DND-41 (cell line): ENCODE results near the gene RCOR1.
"Not testable (repeated sequence)": the region's sequence is repeated elsewhere in the genome, so short reads cannot be mapped to it uniquely, and the experiment has no call there.

ENCODE experiments used
- ATAC-seq: fragments of 200-7000 bp; cut with Tn5 transposase; 3 replicates; pipeline ENCODE4 v1.9.1; 2021; ENCODE audit warnings: low read depth; ENCODE audit not compliant: insufficient read depth
- DNase-seq: peaks from one replicate; pipeline ENCODE4 v3.0.0-alpha.2; 2020
- H2AFZ ChIP-seq: 2 replicates; pipeline ENCODE4 v1.6.0; 2012; ENCODE audit warnings: low read depth, low read length
- H3K27ac ChIP-seq: 2 replicates; pipeline ENCODE4 v1.5.1; 2012; ENCODE audit warnings: low read length, inconsistent platforms
- H3K27me3 ChIP-seq: fragments of 200-600 bp; sonication (generic); 2 replicates; pipeline ENCODE4 v1.6.0; 2012; ENCODE audit warnings: low read length, mild to moderate bottlenecking, inconsistent platforms; ENCODE audit not compliant: insufficient read depth, poor library complexity
- H3K36me3 ChIP-seq: 2 replicates; pipeline ENCODE4 v1.5.1; 2012; ENCODE audit warnings: low read length, inconsistent platforms; ENCODE audit not compliant: insufficient read depth
- H3K4me1 ChIP-seq: 2 replicates; pipeline ENCODE4 v1.5.1; 2012; ENCODE audit warnings: mild to moderate bottlenecking, low read length; ENCODE audit not compliant: insufficient read depth
- H3K4me2 ChIP-seq: 2 replicates; pipeline ENCODE4 v1.6.0; 2012; ENCODE audit warnings: mild to moderate bottlenecking, moderate library complexity, low read length, inconsistent platforms; ENCODE audit not compliant: insufficient read depth
- H3K4me3 ChIP-seq, 2 experiments: fragments of 200-600 bp in 1 of 2; shearing (Covaris generic) in 1 of 2; 2 replicates each; pipeline ENCODE4 v1.5.1; 2012 to 2016; ENCODE audit warnings: inconsistent platforms in 2 of 2, low read length in 2 of 2, mild to moderate bottlenecking in 2 of 2, low read depth in 1 of 2, moderate library complexity in 1 of 2
- H3K79me2 ChIP-seq: 2 replicates; pipeline ENCODE4 v1.6.0; 2012; ENCODE audit warnings: low read length, inconsistent platforms; ENCODE audit not compliant: insufficient read depth
- H3K9ac ChIP-seq: 2 replicates; pipeline ENCODE4 v1.6.0; 2012; ENCODE audit warnings: low read depth, mild to moderate bottlenecking, inconsistent platforms, low read length, moderate library complexity
- H3K9me3 ChIP-seq: 2 replicates; pipeline ENCODE4 v1.5.1; 2012; ENCODE audit warnings: low read length, moderate library complexity, mild to moderate bottlenecking, inconsistent platforms; ENCODE audit not compliant: insufficient read depth, severe bottlenecking
- H4K20me1 ChIP-seq: 2 replicates; pipeline ENCODE4 v1.6.0; 2012; ENCODE audit warnings: low read length; ENCODE audit not compliant: insufficient read depth
- CTCF ChIP-seq: IDR thresholded peaks from 2 replicates; pipeline ENCODE4 v1.5.1; 2012; ENCODE audit warnings: borderline replicate concordance, low read length, moderate library complexity, mild to moderate bottlenecking; ENCODE audit not compliant: poor library complexity, severe bottlenecking; ENCODE audit errors: extremely low read depth
- EZH2 ChIP-seq: IDR thresholded peaks from 3 replicates; pipeline ENCODE4 v1.6.1; 2012; ENCODE audit warnings: borderline replicate concordance, low read depth, mild to moderate bottlenecking, moderate library complexity, low read length, inconsistent platforms; ENCODE audit not compliant: severe bottlenecking

RCOR1 gene

GRCh38 chr14:102545461-102546265 lies 46.8 kb upstream of the RCOR1 start:
- Histone ChIP-seq H3K36me3 (no peaks in the 10 kb centered on the region), H3K9me3 (no peaks in the 10 kb centered on the region), H3K4me3 (no peak overlapping the region), H3K4me1 (no peaks in the 10 kb centered on the region), H3K27ac (no peak overlapping the region), H3K27me3 (no peaks in the 10 kb centered on the region), H2AFZ (no peak overlapping the region), H4K20me1 (no peaks in the 10 kb centered on the region; the same call in 1 of the 2 replicates), H3K9ac (no peak overlapping the region), H3K79me2 (no peaks in the 10 kb centered on the region), H3K4me2 (no peak overlapping the region)
- DNase-seq: no peak
- TF ChIP-seq EZH2: no peak
- no peak for TF ChIP-seq CTCF
- no peak for ATAC-seq

- Histone ChIP-seq H3K79me2 (no peaks in the 10 kb centered on the region), H3K4me1 (no peaks in the 10 kb centered on the region), H2AFZ (no peak overlapping the region), H3K9ac (no peak overlapping the region), H4K20me1 (no peaks in the 10 kb centered on the region), H3K4me3 (no peak overlapping the region), H3K36me3 (no peaks in the 10 kb centered on the region), H3K27me3 (no peaks in the 10 kb centered on the region), H3K27ac (no peak overlapping the region), H3K4me2 (no peak overlapping the region), H3K9me3 (no peaks in the 10 kb centered on the region)
- no peak for ATAC-seq
- DNase-seq: no peak
- TF ChIP-seq CTCF: no peak
- TF ChIP-seq EZH2: no peak
Measured at GRCh38 chr14:102548616-102549240, 43.7 kb upstream of the RCOR1 start.

GRCh38 chr14:102550927-102551401 lies 41.5 kb upstream of the RCOR1 start:
- not testable (repeated sequence) for DNase-seq, H3K4me1 ChIP-seq, H3K36me3 ChIP-seq, H4K20me1 ChIP-seq, H3K4me2 ChIP-seq, H2AFZ ChIP-seq, H3K27ac ChIP-seq, H3K9ac ChIP-seq, H3K4me3 ChIP-seq, H3K79me2 ChIP-seq, ATAC-seq, H3K9me3 ChIP-seq
- peaks cover 13% of the 10 kb centered on the region for H3K27me3 ChIP-seq

- no peak for TF ChIP-seq CTCF
- TF ChIP-seq EZH2: no peak
- no peak overlapping the region for H3K4me2 ChIP-seq
- peaks cover 7% of the 10 kb centered on the region for H3K4me1 ChIP-seq
- peaks cover 18% of the 10 kb centered on the region for H3K27me3 ChIP-seq
- ATAC-seq (no peak), DNase-seq (no peak)
- H3K9me3 ChIP-seq: no peaks in the 10 kb centered on the region
- no peak overlapping the region for H3K9ac ChIP-seq
- H2AFZ ChIP-seq: no peak overlapping the region
- no peaks in the 10 kb centered on the region for H3K79me2 ChIP-seq
- H3K27ac ChIP-seq: no peak overlapping the region
- H4K20me1 ChIP-seq: no peaks in the 10 kb centered on the region
- no peaks in the 10 kb centered on the region for H3K36me3 ChIP-seq
- H3K4me3 ChIP-seq: no peak overlapping the region
Measured at GRCh38 chr14:102551995-102552705, 40.3 kb upstream of the RCOR1 start.
